ENCODE data around the gene GRAP2. TPM values are rescaled to one million over a fixed set of nuclear protein-coding genes. Genes with fewer than 3 reads are reported as not detected.

Gene GRAP2
- total RNA-seq, 1 donor from 2014 or later, result 31.3 TPM

DNA sequence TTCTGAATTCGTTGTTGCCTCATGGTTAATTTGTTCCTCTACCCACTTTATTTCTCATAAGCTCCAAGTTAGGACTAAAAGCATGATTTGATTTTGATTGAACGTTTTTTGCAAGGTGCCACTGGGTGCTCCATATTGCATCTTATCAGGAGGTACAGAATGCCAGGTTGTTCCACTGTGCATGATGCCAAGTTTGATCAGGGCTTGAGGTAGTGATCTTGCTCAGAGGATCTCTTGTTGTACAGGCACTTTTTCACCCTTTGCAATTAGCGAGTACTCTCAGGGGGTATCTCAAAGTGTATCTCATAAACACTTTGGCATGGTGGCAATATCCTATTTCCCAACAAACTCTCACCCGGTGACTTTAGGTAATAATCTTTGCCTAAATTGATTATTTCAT, 4.0 kb downstream of the GRAP2 start:
- peak overlapping the region; percentile 92 for H3K4me3 Mint-ChIP-seq
- DNase-seq (ENCODE audit: low spot score), result no peak
- intact Hi-C loops (cut with micrococcal nuclease), result loop anchor here (5.0 to 10.0 kb wide), 2 partner anchors 373 to 730 kb away; partner anchors contain the start of genes MRTFA and RPS19BP1
- H3K36me3 Mint-ChIP-seq (ENCODE audit: low read depth), result peaks cover 12% of the 10 kb centered on the region
- peaks cover 80% of the 10 kb centered on the region for H3K4me1 Mint-ChIP-seq (ENCODE audit: low read depth)
- H3K9me3 Mint-ChIP-seq, result no peaks in the 10 kb centered on the region
- peak overlapping the region; percentile 96 for H3K27ac Mint-ChIP-seq
- H3K27me3 Mint-ChIP-seq (ENCODE audit: insufficient read depth), result no peaks in the 10 kb centered on the region

DNA sequence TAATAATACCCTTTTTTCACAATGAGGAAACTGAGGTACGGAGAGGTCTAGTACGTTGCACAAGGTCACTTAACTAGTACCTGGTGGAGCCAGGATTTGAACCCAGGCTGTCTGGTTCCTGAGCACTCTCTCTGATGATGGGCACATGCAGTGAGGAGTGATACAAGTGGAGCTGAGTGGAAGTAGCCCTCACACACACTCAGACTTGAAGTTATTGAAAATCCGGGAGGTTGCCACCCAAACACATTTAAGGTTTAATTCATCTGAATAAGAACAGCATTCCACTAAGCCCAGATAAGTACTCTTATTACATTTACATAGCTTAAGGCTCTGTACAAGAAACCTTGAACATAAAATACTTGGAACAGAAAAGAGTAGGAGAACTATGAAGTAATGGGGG, 4.8 kb downstream of the GRAP2 start:
- Mint-ChIP-seq H3K36me3 (ENCODE audit: low read depth) (peaks cover 13% of the 10 kb centered on the region), H3K9me3 (no peaks in the 10 kb centered on the region), H3K27me3 (ENCODE audit: insufficient read depth) (no peaks in the 10 kb centered on the region), H3K4me3 (peak overlapping the region; percentile 92), H3K27ac (peak overlapping the region; percentile 96), H3K4me1 (ENCODE audit: low read depth) (peaks cover 80% of the 10 kb centered on the region)
- intact Hi-C loops (cut with micrococcal nuclease), result loop anchor here (1.0 to 10.0 kb wide), 5 partner anchors 15 to 729 kb away; partner anchors contain the start of genes MRTFA and RPS19BP1
- no peak for DNase-seq (ENCODE audit: low spot score)

DNA sequence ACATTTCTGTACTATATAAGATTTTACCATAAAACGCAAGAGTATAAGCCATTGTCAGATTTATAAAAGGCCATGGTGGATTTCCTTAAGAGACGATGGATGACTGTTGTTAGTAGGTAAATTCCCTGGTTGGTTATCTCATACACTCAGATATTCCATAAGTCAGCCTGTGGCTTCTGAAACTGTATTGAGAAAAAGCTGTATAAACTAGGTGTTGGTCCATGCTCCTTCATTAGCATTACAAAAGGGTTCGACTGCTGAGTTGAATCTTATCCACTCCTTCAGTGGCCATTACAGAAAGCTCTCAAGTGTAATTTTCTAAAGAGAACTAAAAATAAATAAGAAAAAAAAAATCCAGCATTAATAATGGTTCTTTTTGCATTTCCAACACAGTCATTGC, 5.3 kb downstream of the GRAP2 start:
- intact Hi-C loops (cut with micrococcal nuclease), result loop anchor here (1.0 to 10.0 kb wide), 5 partner anchors 14 to 729 kb away; partner anchors contain the start of genes MRTFA and RPS19BP1
- DNase-seq (ENCODE audit: low spot score), result no peak
- peak overlapping the region; percentile 96 for H3K27ac Mint-ChIP-seq
- H3K9me3 Mint-ChIP-seq, result no peaks in the 10 kb centered on the region
- peaks cover 80% of the 10 kb centered on the region for H3K4me1 Mint-ChIP-seq (ENCODE audit: low read depth)
- no peaks in the 10 kb centered on the region for H3K27me3 Mint-ChIP-seq (ENCODE audit: insufficient read depth)
- H3K36me3 Mint-ChIP-seq (ENCODE audit: low read depth), result peaks cover 13% of the 10 kb centered on the region
- peak overlapping the region; percentile 92 for H3K4me3 Mint-ChIP-seq

DNA sequence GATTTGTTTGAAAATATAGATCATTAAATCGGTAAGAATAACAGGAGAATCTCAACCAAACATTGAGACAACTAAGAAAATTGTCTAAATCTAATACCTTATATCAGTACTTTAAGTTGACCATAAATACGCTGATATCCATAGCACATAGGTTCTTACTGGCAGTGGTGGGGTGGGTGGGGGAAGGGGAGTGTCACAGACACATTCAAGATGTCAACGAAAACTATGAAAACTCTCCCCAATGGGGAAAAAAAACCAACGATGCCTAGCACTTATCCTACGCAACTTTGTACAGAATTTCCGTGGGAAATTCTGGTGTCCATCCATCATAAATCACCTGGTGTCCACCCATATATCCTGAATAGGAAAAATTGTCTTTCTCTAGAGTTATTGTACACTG, 6.2 kb downstream of the GRAP2 start:
- Mint-ChIP-seq H3K4me1 (ENCODE audit: low read depth) (peaks cover 86% of the 10 kb centered on the region), H3K36me3 (ENCODE audit: low read depth) (peaks cover 18% of the 10 kb centered on the region), H3K27ac (peak overlapping the region; percentile 96), H3K4me3 (peak overlapping the region; percentile 92), H3K9me3 (no peaks in the 10 kb centered on the region), H3K27me3 (ENCODE audit: insufficient read depth) (no peaks in the 10 kb centered on the region)
- intact Hi-C loops (cut with micrococcal nuclease), result loop anchor here (2.0 to 10.0 kb wide), 3 partner anchors 132 to 728 kb away; partner anchors contain the start of genes MRTFA and RPS19BP1
- DNase-seq (ENCODE audit: low spot score), result no peak

DNA sequence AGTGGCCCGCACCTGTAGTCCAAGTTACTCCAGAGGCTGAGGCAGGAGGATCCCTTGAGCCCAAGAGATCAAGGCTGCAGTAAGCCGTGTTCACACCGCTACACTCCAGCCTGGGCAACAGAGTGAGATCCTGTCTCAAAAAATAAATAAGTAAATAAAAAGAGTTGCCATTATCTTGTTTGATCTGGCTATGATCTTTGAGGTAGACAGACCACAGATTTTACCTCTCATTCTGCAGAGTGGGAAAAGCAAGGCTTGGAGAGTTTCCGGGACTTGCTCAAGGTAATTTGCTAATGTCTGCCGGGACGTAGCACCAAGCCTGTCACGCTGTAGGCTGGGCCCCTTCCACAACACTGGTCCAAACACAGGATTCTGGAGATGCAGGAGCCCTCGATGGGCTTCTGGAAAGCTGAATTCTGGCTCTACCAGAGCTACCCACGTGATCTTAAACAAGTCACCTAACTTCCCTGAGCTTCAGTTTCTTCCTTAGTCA, 6.8 kb downstream of the GRAP2 start:
- H3K4me1 Mint-ChIP-seq (ENCODE audit: low read depth), result peaks cover 89% of the 10 kb centered on the region
- no peak for DNase-seq (ENCODE audit: low spot score)
- peak overlapping the region; percentile 96 for H3K27ac Mint-ChIP-seq
- H3K4me3 Mint-ChIP-seq, result peak overlapping the region; percentile 92
- H3K9me3 Mint-ChIP-seq, result no peaks in the 10 kb centered on the region
- intact Hi-C loops (cut with micrococcal nuclease), result loop anchor here (1.0 to 10.0 kb wide), 5 partner anchors 26 to 727 kb away; partner anchors contain the start of genes MRTFA and RPS19BP1
- H3K36me3 Mint-ChIP-seq (ENCODE audit: low read depth), result peaks cover 21% of the 10 kb centered on the region
- no peaks in the 10 kb centered on the region for H3K27me3 Mint-ChIP-seq (ENCODE audit: insufficient read depth)

DNA sequence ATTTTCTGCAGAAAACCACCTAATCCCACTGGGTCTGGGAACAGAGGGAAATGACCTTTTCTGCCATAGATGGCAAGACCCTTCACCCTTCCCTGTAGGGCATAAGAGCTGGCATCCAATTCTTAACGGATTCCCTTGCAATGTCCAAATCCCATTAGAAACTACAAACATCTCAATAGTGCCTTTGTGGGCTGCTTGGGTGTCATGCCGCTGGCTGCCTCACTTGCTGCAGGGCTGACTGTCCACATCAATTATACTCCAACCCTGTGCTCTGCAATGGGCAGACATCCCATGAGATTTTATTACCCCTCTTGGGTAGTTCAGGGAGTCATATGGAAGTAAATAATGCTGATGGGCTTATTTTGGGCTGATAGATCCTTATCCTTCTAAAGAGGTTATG, 7.3 kb downstream of the GRAP2 start:
- DNase-seq (ENCODE audit: low spot score), result no peak
- Mint-ChIP-seq H3K27ac (peak overlapping the region; percentile 96), H3K4me3 (peak overlapping the region; percentile 92), H3K36me3 (ENCODE audit: low read depth) (peaks cover 22% of the 10 kb centered on the region), H3K9me3 (no peaks in the 10 kb centered on the region), H3K4me1 (ENCODE audit: low read depth) (peaks cover 89% of the 10 kb centered on the region), H3K27me3 (ENCODE audit: insufficient read depth) (no peaks in the 10 kb centered on the region)
- intact Hi-C loops (cut with micrococcal nuclease), result loop anchor here (1.0 to 10.0 kb wide), 4 partner anchors 25 to 727 kb away; partner anchors contain the start of genes MRTFA and RPS19BP1

DNA sequence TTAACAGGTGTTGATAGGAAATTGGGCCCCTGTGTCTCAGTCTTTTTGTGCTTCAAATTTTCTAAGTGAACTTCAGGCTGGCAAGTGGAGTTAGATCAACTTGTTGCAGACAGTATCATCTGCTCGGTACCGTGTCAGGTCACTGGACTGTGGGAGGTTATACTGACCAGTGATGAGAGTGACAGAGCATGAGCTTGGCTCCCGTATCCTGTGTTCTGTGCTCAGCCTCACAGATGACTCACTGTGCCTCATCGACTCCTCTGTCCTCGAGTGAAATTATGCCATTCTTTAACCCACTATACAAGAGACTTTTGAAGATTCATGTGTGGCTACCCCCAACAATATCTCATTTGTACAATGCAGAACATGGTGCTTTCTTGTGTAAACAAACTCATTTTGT, 7.9 kb downstream of the GRAP2 start:
- H3K4me3 Mint-ChIP-seq, result peak overlapping the region; percentile 92
- H3K4me1 Mint-ChIP-seq (ENCODE audit: low read depth), result peaks cover 95% of the 10 kb centered on the region
- intact Hi-C loops (cut with micrococcal nuclease), result loop anchor here (1.0 to 10.0 kb wide), 4 partner anchors 25 to 726 kb away; partner anchors contain the start of genes MRTFA and RPS19BP1
- H3K36me3 Mint-ChIP-seq (ENCODE audit: low read depth), result peaks cover 25% of the 10 kb centered on the region
- no peak for DNase-seq (ENCODE audit: low spot score)
- H3K27ac Mint-ChIP-seq, result peak overlapping the region; percentile 96
- H3K27me3 Mint-ChIP-seq (ENCODE audit: insufficient read depth), result no peaks in the 10 kb centered on the region
- H3K9me3 Mint-ChIP-seq, result no peaks in the 10 kb centered on the region

DNA sequence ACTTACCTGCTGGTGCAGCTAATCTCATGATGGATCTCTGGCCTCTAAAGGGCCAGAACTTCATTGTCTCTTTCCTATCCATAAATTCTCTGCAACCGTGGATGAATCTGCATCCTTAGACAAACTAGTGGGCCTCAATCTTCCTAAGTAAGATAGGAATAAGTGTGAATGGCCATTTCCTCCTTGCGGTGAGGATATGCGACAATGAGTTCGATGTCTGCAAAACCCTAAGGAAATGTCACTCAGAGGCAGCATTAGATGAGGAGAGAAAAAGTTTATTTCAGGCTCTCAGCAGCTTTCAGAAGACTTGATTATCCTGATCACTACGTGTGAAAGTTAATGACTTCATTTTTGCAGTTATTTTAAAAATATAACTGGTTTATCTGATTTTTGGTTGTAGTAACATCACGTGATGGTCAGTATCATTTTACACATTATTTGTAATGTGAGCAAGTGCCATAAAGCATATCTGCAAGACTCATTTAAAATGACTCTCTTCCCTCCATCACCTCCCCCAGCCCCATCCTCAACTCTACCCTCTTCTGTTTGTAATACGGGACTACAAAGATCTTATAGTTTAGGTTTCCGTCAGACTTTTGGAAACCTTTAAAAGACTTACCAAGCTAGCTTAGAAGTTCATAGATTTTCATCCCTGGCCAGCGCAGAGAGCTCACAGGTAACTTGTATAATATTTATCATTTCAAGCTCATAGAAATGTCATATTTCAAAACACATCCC, 10.2 kb downstream of the GRAP2 start:
- DNase-seq (ENCODE audit: low spot score), result no peak
- Mint-ChIP-seq H3K4me3 (peak overlapping the region; percentile 74), H3K4me1 (ENCODE audit: low read depth) (peaks cover 94% of the 10 kb centered on the region), H3K27me3 (ENCODE audit: insufficient read depth) (no peaks in the 10 kb centered on the region), H3K36me3 (ENCODE audit: low read depth) (peaks cover 32% of the 10 kb centered on the region), H3K9me3 (no peaks in the 10 kb centered on the region), H3K27ac (peak overlapping the region; percentile 90)
- intact Hi-C loops (cut with micrococcal nuclease), result loop anchor here (1.0 to 2.0 kb wide), 4 partner anchors 9 to 71 kb away; partner anchors contain the start of gene GRAP2

DNA sequence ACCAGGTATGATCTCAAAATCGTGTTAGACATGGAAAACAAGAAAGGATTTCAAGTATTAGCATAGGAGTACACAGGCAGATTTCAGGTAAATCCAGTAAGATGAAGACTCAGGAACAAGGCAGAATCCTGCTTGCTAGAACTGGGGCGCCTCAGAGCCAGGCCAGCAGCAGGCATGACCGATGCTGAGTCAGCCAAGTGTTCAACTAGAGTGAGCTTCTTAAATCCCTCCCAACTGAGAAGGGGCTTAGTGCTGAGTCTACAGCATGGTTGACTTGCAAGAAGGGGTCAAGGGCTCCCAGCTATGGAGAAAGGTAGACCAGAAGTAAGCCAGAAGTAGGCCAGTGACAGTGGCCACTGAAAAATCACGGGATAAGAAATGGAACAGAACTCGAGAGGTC, 12.4 kb downstream of the GRAP2 start:
- Mint-ChIP-seq H3K27ac (peak overlapping the region; percentile 42), H3K27me3 (ENCODE audit: insufficient read depth) (no peaks in the 10 kb centered on the region), H3K4me3 (no peak overlapping the region), H3K9me3 (no peaks in the 10 kb centered on the region), H3K4me1 (ENCODE audit: low read depth) (peaks cover 94% of the 10 kb centered on the region), H3K36me3 (ENCODE audit: low read depth) (peaks cover 34% of the 10 kb centered on the region)
- DNase-seq (ENCODE audit: low spot score), result no peak
- intact Hi-C loops (cut with micrococcal nuclease), result no loop called here

DNA sequence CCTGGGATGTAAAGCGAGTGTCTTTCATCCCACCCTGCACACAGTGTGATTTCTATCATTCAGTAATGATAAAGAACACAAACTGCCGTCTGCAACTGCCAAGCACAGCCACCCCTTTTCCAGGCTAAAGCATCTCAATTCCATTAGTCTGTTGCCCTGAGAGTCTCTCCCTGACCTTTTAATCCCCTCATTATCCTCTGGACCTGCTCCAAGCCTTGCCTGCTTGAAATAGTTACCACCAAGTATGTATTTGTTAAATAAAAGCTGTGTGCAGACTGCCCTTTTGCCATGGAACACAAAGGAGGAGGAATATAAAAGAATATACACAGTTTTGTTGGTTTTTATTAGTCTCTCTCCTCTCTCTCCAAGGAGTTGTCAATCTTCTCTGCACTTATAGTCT, 13.0 kb downstream of the GRAP2 start:
- H3K27ac Mint-ChIP-seq, result peak overlapping the region; percentile 36
- no peaks in the 10 kb centered on the region for H3K27me3 Mint-ChIP-seq (ENCODE audit: insufficient read depth)
- peaks cover 92% of the 10 kb centered on the region for H3K4me1 Mint-ChIP-seq (ENCODE audit: low read depth)
- H3K36me3 Mint-ChIP-seq (ENCODE audit: low read depth), result peaks cover 31% of the 10 kb centered on the region
- H3K9me3 Mint-ChIP-seq, result no peaks in the 10 kb centered on the region
- DNase-seq (ENCODE audit: low spot score), result no peak
- H3K4me3 Mint-ChIP-seq, result peak overlapping the region; percentile 16
- intact Hi-C loops (cut with micrococcal nuclease), result no loop called here

DNA sequence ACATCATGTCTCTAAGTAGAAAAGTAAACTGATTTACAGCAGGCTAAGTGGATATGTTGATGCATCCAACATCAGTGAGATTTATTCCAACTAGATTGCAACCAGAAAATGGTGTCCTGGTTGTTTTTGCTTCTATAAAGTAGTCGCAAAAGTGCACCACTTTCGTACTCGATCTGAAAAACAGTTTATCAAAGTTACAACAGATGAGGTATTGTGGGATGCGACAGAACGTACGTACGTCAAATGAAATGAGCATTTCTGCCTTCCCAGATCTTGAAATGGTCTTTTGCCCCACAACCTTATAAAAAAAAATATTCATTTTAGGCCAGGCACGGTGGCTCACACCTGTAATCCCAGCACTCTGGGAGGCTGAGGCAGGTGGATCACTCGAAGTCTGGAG, 13.7 kb downstream of the GRAP2 start:
- intact Hi-C loops (cut with micrococcal nuclease), result no loop called here
- Mint-ChIP-seq H3K27me3 (ENCODE audit: insufficient read depth) (no peaks in the 10 kb centered on the region), H3K4me3 (peak overlapping the region; percentile 5), H3K9me3 (no peaks in the 10 kb centered on the region), H3K27ac (peak overlapping the region; percentile 36), H3K36me3 (ENCODE audit: low read depth) (peaks cover 29% of the 10 kb centered on the region), H3K4me1 (ENCODE audit: low read depth) (peaks cover 89% of the 10 kb centered on the region)
- no peak for DNase-seq (ENCODE audit: low spot score)

DNA sequence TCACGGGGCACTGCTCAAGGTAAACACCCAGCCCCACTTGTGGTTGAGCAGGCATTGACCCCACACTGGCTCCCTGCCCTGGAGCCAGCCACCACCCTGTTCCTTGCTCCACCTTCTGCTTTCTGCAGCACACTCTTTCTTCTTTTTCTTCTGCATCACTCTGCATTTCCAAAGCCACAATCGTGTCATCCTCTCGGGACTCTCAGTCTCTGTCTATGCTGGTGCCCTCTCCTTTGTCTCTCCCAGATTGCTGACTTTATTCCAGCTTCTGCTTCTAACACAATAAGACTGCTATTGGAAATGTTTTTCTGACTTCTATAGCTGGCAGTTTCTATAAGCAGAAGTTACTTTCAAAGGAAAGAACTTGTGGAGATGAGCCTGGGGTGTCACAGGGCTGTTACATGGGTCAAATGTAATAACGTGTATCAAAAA, 14.4 kb downstream of the GRAP2 start:
- Mint-ChIP-seq H3K4me3 (peak overlapping the region; percentile 74), H3K27me3 (ENCODE audit: insufficient read depth) (no peaks in the 10 kb centered on the region), H3K27ac (peak overlapping the region; percentile 80), H3K4me1 (ENCODE audit: low read depth) (peaks cover 89% of the 10 kb centered on the region), H3K9me3 (no peaks in the 10 kb centered on the region), H3K36me3 (ENCODE audit: low read depth) (peaks cover 25% of the 10 kb centered on the region)
- intact Hi-C loops (cut with micrococcal nuclease), result no loop called here
- no peak for DNase-seq (ENCODE audit: low spot score)

DNA sequence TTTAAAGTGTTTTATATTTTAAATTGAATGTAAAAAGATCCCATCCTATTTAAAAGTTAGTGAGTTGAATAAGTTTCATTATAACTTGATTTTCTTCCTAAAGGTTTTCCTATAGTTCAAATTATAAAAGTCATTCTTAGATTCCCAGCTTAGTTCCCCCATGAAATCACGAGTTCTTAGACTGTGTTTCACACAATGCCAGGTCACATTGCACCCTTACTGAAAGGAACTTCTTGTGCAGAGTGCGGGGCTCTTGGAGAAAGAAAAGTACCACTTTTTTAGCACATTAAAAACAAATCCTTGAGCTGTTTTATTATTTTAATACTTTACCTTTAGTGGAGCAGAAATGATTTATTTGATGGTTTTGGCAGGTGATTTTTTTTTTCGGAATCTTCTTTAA, 15.6 kb downstream of the GRAP2 start:
- Mint-ChIP-seq H3K4me3 (no peak overlapping the region), H3K36me3 (ENCODE audit: low read depth) (peaks cover 25% of the 10 kb centered on the region)

More for the DNA sequence above, 15.6 kb downstream of the GRAP2 start:
- H3K4me1 Mint-ChIP-seq (ENCODE audit: low read depth), result peaks cover 89% of the 10 kb centered on the region
- H3K27me3 Mint-ChIP-seq (ENCODE audit: insufficient read depth), result no peaks in the 10 kb centered on the region
- intact Hi-C loops (cut with micrococcal nuclease), result no loop called here
- H3K9me3 Mint-ChIP-seq, result no peaks in the 10 kb centered on the region
- H3K27ac Mint-ChIP-seq, result no peak overlapping the region
- no peak for DNase-seq (ENCODE audit: low spot score)

Measured in activated T-helper 1 cell treated with anti-CD3 and anti-CD28 coated beads, Interleukin-12 subunit alpha, Interleukin-12 subunit beta, Interleukin-2, Interleukin-4 antibody, amounts not matched to agents 30 ng/mL and 10 ng/mL and 1 ng/mL, durations not matched to agents 14 hours and 24 hours and 36 hours (primary cell).